PC-9 (cell line): ENCODE results near the gene VAV2. TPM values are rescaled to one million over a fixed set of nuclear protein-coding genes. Genes with fewer than 3 reads are reported as not detected.

Experiments used
- BruUV-seq: library from RNA; stranded (reverse); fragments of 400-500 nt; replicated peaks from 2 replicates; lab custom pipeline; 2021; lab: Mats Ljungman, UMichigan
- CTCF ChIA-PET: fragments of 300-600 bp; sonication (Branson Sonifier 250); formaldehyde crosslinking; loops from one replicate; lab custom pipeline; 2022; ENCODE audit warnings: antibody characterized with exemption; lab: Charles Lee
- POLR2A ChIA-PET: fragments of 300-600 bp; sonication (Branson Sonifier 250); formaldehyde crosslinking; loops from one replicate; lab custom pipeline; 2022; ENCODE audit warnings: antibody characterized with exemption; ENCODE audit not compliant: unreplicated experiment; lab: Charles Lee
- DNase-seq, 2 experiments: peaks; one replicate each; pipeline versions ENCODE4 v3.0.0 to v3.0.0-alpha.2; 2015 to 2022; ENCODE audit warnings: mixed read lengths in 1 of 2
- H2AFZ ChIP-seq: fragments of 200-600 bp; sonication (generic); 2 replicates; pipeline ENCODE4 v1.8.1; 2017; ENCODE audit warnings: antibody characterized with exemption
- H3F3A ChIP-seq: fragments of 200-600 bp; sonication (generic); 2 replicates; pipeline ENCODE4 v1.8.1; 2017; ENCODE audit warnings: antibody characterized with exemption, mild to moderate bottlenecking, low read depth; ENCODE audit not compliant: insufficient read depth
- H3K27ac ChIP-seq: fragments of 200-600 bp; sonication (generic); 2 replicates; pipeline ENCODE4 v1.6.1; 2016; ENCODE audit warnings: mixed run types
- H3K27me3 ChIP-seq: fragments of 200-600 bp; sonication (generic); 2 replicates; pipeline ENCODE4 v1.6.1; 2016; ENCODE audit warnings: low read depth, mixed run types; ENCODE audit not compliant: insufficient read depth
- H3K36me3 ChIP-seq: fragments of 200-600 bp; sonication (generic); 2 replicates; pipeline ENCODE4 v1.6.1; 2016; ENCODE audit warnings: low read depth, mixed run types
- H3K4me1 ChIP-seq: fragments of 200-600 bp; sonication (generic); replicated peaks from 2 replicates; pipeline ENCODE4 v1.6.1; 2016; ENCODE audit warnings: mixed run types; ENCODE audit not compliant: insufficient read depth
- H3K4me2 ChIP-seq: fragments of 200-600 bp; sonication (generic); 2 replicates; pipeline ENCODE4 v1.6.1; 2017; ENCODE audit warnings: mixed run types
- H3K4me3 ChIP-seq: fragments of 200-600 bp; sonication (generic); 2 replicates; pipeline ENCODE4 v1.6.1; 2016; ENCODE audit warnings: mixed run types
- H3K79me2 ChIP-seq: fragments of 200-600 bp; sonication (generic); 2 replicates; pipeline ENCODE4 v1.6.1; 2017; ENCODE audit warnings: low read depth, mixed run types
- H3K9me2 ChIP-seq: fragments of 200-600 bp; sonication (generic); 2 replicates; pipeline ENCODE4 v1.8.1; 2017; ENCODE audit warnings: mild to moderate bottlenecking; ENCODE audit not compliant: insufficient read depth
- H3K9me3 ChIP-seq: fragments of 200-600 bp; sonication (generic); 2 replicates; pipeline ENCODE4 v1.8.1; 2016; ENCODE audit warnings: low read depth; ENCODE audit not compliant: insufficient read depth
- H4K20me1 ChIP-seq: fragments of 200-600 bp; sonication (generic); 2 replicates; pipeline ENCODE4 v1.8.1; 2017; ENCODE audit not compliant: insufficient read depth
- CTCF ChIP-seq: fragments of 200-600 bp; sonication (generic); conservative IDR thresholded peaks from 2 replicates; pipeline ENCODE4 v1.6.1; 2017; ENCODE audit warnings: mixed run types, antibody characterized with exemption, mild to moderate bottlenecking, moderate library complexity
- EZH2 ChIP-seq: fragments of 200-600 bp; sonication (generic); IDR thresholded peaks from 2 replicates; pipeline ENCODE4 v1.8.0; 2017; ENCODE audit warnings: antibody characterized with exemption, low read depth
- intact Hi-C: fragments of 100-400 bp; cut with micrococcal nuclease; formaldehyde crosslinking; loops from one replicate; pipeline ENCODE4 v1.10.0; 2022; ENCODE audit not compliant: unreplicated experiment
- total RNA-seq: library from RNA; stranded (reverse); gene quantifications from 2 replicates; pipeline ENCODE4 v1.2.3, GENCODE V29; 2021

VAV2 gene
- total RNA-seq, 1 experiment from 2014 or later = 36.5 TPM

GRCh38 chr9:133758228-133758627 lies 233.9 kb downstream of the VAV2 start:
- H2AFZ ChIP-seq = no peak overlapping the region
- H3K4me3 ChIP-seq = no peak overlapping the region
- TF ChIP-seq EZH2 (no peak), CTCF (no peak)
- intact Hi-C loops = no loop called here
- no TSS peak for BruUV-seq
- H3K27ac ChIP-seq = no peak overlapping the region
- DNase-seq = no peak
- H3K9me3 ChIP-seq = no peaks in the 10 kb centered on the region
- no peaks in the 10 kb centered on the region for H3K4me1 ChIP-seq
- H3K27me3 ChIP-seq = no peaks in the 10 kb centered on the region
- H3K4me2 ChIP-seq = no peak overlapping the region
- H3K36me3 ChIP-seq = no peaks in the 10 kb centered on the region
- POLR2A ChIA-PET = no interaction called here
- H3K79me2 ChIP-seq = no peaks in the 10 kb centered on the region
- CTCF ChIA-PET = no interaction called here
- peaks cover 3% of the 10 kb centered on the region; the same call in 1 of the 2 replicates for H3F3A ChIP-seq
- no peaks in the 10 kb centered on the region for H3K9me2 ChIP-seq
- no peaks in the 10 kb centered on the region for H4K20me1 ChIP-seq

GRCh38 chr9:133754688-133755227 lies 237.4 kb downstream of the VAV2 start:
- H3K4me3 ChIP-seq = no peak overlapping the region
- no peak overlapping the region for H2AFZ ChIP-seq
- no peak overlapping the region for H3K4me2 ChIP-seq
- DNase-seq = no peak
- ChIA-PET POLR2A (no interaction called here), CTCF (no interaction called here)
- peaks cover 3% of the 10 kb centered on the region; the same call in 1 of the 2 replicates for H3F3A ChIP-seq
- no peaks in the 10 kb centered on the region for H3K9me3 ChIP-seq
- TF ChIP-seq CTCF (no peak), EZH2 (no peak)
- H3K27me3 ChIP-seq = no peaks in the 10 kb centered on the region
- no peaks in the 10 kb centered on the region for H3K4me1 ChIP-seq
- H3K36me3 ChIP-seq = no peaks in the 10 kb centered on the region
- H3K9me2 ChIP-seq = no peaks in the 10 kb centered on the region
- no TSS peak for BruUV-seq
- H3K27ac ChIP-seq = no peak overlapping the region
- no peaks in the 10 kb centered on the region for H4K20me1 ChIP-seq
- no peaks in the 10 kb centered on the region for H3K79me2 ChIP-seq
- intact Hi-C loops = no loop called here

- no TSS peak for BruUV-seq
- TF ChIP-seq CTCF (no peak), EZH2 (no peak)
- H3F3A ChIP-seq = peaks cover 3% of the 10 kb centered on the region; the same call in 1 of the 2 replicates
- H2AFZ ChIP-seq = no peak overlapping the region
- no peaks in the 10 kb centered on the region for H3K4me1 ChIP-seq
- no peaks in the 10 kb centered on the region for H3K79me2 ChIP-seq
- intact Hi-C loops = no loop called here
- no peaks in the 10 kb centered on the region for H3K27me3 ChIP-seq
- H3K9me3 ChIP-seq = no peaks in the 10 kb centered on the region
- POLR2A ChIA-PET = interaction anchor here (0.6 kb wide), 2 partner anchors 271 to 625 kb away, joined by 4 to 17 read pairs; no protein-coding TSS in a partner anchor
- CTCF ChIA-PET = no interaction called here
- H4K20me1 ChIP-seq = no peaks in the 10 kb centered on the region
- no peak for DNase-seq
- no peaks in the 10 kb centered on the region for H3K9me2 ChIP-seq
- H3K4me2 ChIP-seq = no peak overlapping the region
- no peak overlapping the region for H3K27ac ChIP-seq
- no peaks in the 10 kb centered on the region for H3K36me3 ChIP-seq
- H3K4me3 ChIP-seq = no peak overlapping the region
Observed at GRCh38 chr9:133754187-133754586, 237.9 kb downstream of the VAV2 start.
